Gastrocnemius medialis (tissue), 4 donors: Measurements from ENCODE around the gene ABLIM3. TPM values are rescaled to one million over a fixed set of nuclear protein-coding genes. Genes with fewer than 3 reads are reported as not detected.
A peak's percentile ranks its signal among the peaks of the same experiment; 100 is the strongest.

Source experiments
- ATAC-seq, 2 donors: fragments of 150-250 bp; one replicate each; pipeline ENCODE4 v1.9.1; 2016
- DNase-seq, 2 donors: peaks; one replicate each; pipeline ENCODE4 v3.0.0-alpha.2; 2019
- H3K27ac ChIP-seq, 4 donors: fragments of 200-600 bp; sonication (generic); 1 replicate in 1 of 4; 2 replicates in 3 of 4; pipeline ENCODE4 v1.5.1; 2016 to 2018; ENCODE audit warnings: mild to moderate bottlenecking in 2 of 4, moderate library complexity in 1 of 4
- H3K27me3 ChIP-seq, 3 donors: fragments of 200-600 bp; sonication (generic) in 2 of 3; 1 replicate in 1 of 3; 2 replicates in 2 of 3; pipeline versions ENCODE4 v1.5.1 to v1.6.0; 2016 to 2019; ENCODE audit warnings: mild to moderate bottlenecking in 1 of 3, moderate library complexity in 1 of 3
- H3K36me3 ChIP-seq, 2 donors: fragments of 200-600 bp; sonication (generic) in 1 of 2; one replicate each; pipeline ENCODE4 v1.5.1; 2017 to 2018
- H3K4me1 ChIP-seq, 2 donors: fragments of 200-600 bp; sonication (generic) in 1 of 2; one replicate each; pipeline ENCODE4 v1.5.1; 2016 to 2017; ENCODE audit warnings: mild to moderate bottlenecking in 2 of 2
- H3K4me3 ChIP-seq, 4 donors: fragments of 200-600 bp; sonication (generic) in 3 of 4; 1 replicate in 1 of 4; 2 replicates in 3 of 4; pipeline ENCODE4 v1.5.1; 2016 to 2019; ENCODE audit warnings: mild to moderate bottlenecking in 2 of 4
- H3K9me3 ChIP-seq, 3 donors: fragments of 200-600 bp; sonication (generic) in 2 of 3; 1 replicate in 1 of 3; 2 replicates in 2 of 3; pipeline ENCODE4 v1.5.1; 2016 to 2019
- POLR2A ChIP-seq, 2 donors: fragments of 450-650 bp; IDR thresholded peaks; one replicate each; pipeline ENCODE4 v1.6.1; 2017; ENCODE audit warnings: antibody characterized with exemption in 2 of 2, mild to moderate bottlenecking in 2 of 2, moderate library complexity in 2 of 2
- in situ Hi-C, 4 donors: fragments of 200-750 bp; cut with MboI; loops; one replicate each; pipeline versions ENCODE4 v1.15.0 to v1.8.0; 2017; ENCODE audit warnings: low sequenced_read_pairs in 4 of 4
- intact Hi-C: fragments of 100-400 bp; cut with DNase I; formaldehyde crosslinking; loops from one replicate; pipeline ENCODE4 v1.15.1; 2023; ENCODE audit warnings: low total_unique reads
- total RNA-seq, 4 donors: library from RNA; depleted of rRNA; stranded (reverse); fragments of >200 nt; gene quantifications; one replicate each; pipeline versions ENCODE4 v1.1.0 to v1.2.3, GENCODE V29; 2016
- TF ChIP-seq, protein P1 (sequence below), 5 experiments: fragments of 450-650 bp in 3 of 5; fragments of 200-600 bp in 2 of 5; sonication (generic) in 2 of 5; IDR thresholded peaks in 4 of 5; conservative IDR thresholded peaks in 1 of 5; 1 replicate in 4 of 5; 2 replicates in 1 of 5; pipeline ENCODE4 v1.5.1; 2016 to 2019; ENCODE audit warnings: antibody characterized with exemption in 5 of 5, mild to moderate bottlenecking in 3 of 5, moderate library complexity in 3 of 5

ABLIM3 gene
- total RNA-seq, 4 donors from 2014 or later = 37.5 to 155 (median 67.7) TPM

DNA sequence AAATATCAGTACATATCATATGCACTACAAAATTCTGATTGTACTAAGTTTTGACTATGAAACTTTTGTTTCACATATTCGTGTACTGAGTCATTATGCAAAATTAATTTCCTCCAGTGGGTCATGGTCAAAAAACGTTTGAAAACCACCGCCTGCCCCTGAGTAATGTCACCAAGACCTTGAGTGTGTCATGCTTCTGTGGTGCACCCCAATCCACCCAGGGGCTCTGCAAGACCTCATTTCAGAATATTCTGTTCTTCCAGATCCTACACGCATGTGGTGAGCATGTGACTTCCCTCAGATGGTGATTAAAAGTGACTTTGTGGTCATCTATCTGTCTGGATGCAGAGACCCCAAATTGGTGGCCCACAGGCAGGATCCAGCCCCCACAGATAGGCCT is 31.0 kb downstream of the ABLIM3 start:
- H3K4me3 ChIP-seq = no peak overlapping the region
- H3K9me3 ChIP-seq = no peaks in the 10 kb centered on the region
- no peaks in the 10 kb centered on the region for H3K27me3 ChIP-seq
- peak overlapping the region; percentile 52 to 90 (median 81) for H3K27ac ChIP-seq
- TF ChIP-seq, protein P1, sequence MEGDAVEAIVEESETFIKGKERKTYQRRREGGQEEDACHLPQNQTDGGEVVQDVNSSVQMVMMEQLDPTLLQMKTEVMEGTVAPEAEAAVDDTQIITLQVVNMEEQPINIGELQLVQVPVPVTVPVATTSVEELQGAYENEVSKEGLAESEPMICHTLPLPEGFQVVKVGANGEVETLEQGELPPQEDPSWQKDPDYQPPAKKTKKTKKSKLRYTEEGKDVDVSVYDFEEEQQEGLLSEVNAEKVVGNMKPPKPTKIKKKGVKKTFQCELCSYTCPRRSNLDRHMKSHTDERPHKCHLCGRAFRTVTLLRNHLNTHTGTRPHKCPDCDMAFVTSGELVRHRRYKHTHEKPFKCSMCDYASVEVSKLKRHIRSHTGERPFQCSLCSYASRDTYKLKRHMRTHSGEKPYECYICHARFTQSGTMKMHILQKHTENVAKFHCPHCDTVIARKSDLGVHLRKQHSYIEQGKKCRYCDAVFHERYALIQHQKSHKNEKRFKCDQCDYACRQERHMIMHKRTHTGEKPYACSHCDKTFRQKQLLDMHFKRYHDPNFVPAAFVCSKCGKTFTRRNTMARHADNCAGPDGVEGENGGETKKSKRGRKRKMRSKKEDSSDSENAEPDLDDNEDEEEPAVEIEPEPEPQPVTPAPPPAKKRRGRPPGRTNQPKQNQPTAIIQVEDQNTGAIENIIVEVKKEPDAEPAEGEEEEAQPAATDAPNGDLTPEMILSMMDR (IDR thresholded peaks at IDR 0.05 in 4 of 5, conservative IDR thresholded peaks at IDR 0.05 in 1 of 5) = no peak
- TF ChIP-seq POLR2A (IDR thresholded peaks at IDR 0.05) = no peak
- intact Hi-C loops = no loop called here
- in situ Hi-C loops = loop anchor here in 1 of 4 donors (25.0 kb wide), 1 partner anchor 415 kb away; the partner anchor contains the start of gene ARHGEF37
- peaks cover 43 to 53% of the 10 kb centered on the region in 2 donors for H3K4me1 ChIP-seq
- no peaks in the 10 kb centered on the region for H3K36me3 ChIP-seq
- no peak for DNase-seq
- no peak for ATAC-seq

DNA sequence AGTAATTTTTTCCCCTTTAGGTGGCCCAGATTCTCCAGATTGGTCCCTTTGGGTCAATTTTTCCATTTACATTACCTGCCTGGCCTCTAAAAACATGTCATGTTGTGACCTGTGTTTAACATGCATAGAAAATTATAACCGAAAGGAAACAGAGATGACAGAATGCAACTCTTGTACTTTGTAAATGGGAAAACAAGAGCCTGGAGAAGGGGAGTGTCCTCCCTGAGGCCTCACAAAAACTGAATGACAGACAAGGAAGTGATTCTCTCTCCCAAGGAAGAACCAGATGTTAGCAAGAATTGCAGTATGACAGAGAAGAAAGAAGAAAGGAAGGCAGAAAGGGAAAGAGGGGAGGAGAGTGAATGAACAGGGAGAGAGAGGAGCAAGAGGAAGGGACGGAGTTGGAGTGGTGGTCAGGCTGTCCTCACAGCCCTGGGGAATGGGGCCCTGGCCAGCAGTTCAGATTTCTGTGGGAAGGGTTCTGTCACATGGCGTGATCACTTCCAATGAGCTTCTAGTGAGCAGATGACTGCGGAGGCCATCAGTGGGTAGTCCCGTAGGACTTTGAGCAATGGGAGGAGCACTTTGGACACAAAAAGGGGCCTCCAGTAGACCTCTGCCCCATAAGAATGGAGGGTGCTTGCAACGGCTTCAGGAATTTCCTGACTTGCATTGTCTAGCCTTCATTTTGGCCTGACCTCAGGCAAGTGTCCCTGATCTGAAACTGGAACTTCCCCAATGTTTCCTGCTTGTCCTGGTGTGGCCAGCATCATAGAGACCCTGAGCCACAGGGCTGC is 31.6 kb downstream of the ABLIM3 start:
- DNase-seq (no peak), ATAC-seq (no peak)
- Histone ChIP-seq H3K36me3 (no peaks in the 10 kb centered on the region), H3K27me3 (no peaks in the 10 kb centered on the region), H3K27ac (peak overlapping the region; percentile 52 to 90 (median 81)), H3K4me1 (peaks cover 49 to 55% of the 10 kb centered on the region in 2 donors), H3K9me3 (no peaks in the 10 kb centered on the region), H3K4me3 (no peak overlapping the region)
- TF ChIP-seq, protein P1 (IDR thresholded peaks at IDR 0.05 in 4 of 5, conservative IDR thresholded peaks at IDR 0.05 in 1 of 5) = no peak
- no peak for TF ChIP-seq POLR2A (IDR thresholded peaks at IDR 0.05)
- in situ Hi-C loops = loop anchor here in 1 of 4 donors (25.0 kb wide), 1 partner anchor 414 kb away; the partner anchor contains the start of gene ARHGEF37
- intact Hi-C loops = no loop called here

DNA sequence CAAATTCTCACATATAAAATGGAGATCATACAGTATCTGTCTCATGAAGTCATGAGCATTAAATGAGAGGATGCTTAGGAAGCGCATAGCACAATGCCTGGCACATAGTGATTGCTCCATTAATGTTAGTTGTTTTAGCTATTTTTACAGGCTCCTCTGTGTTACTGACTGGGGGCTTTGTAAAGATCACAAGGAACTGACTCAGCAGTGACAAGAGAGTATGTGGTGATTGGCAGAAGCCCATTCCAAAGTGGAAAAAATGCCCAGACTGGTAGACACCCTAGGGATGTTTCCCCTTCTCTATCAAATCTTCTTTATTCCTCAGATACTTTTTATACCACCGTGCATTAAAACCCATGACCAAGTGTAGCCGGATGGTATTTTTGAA is 33.5 kb downstream of the ABLIM3 start:
- in situ Hi-C loops = loop anchor here in 1 of 4 donors (25.0 kb wide), 1 partner anchor 412 kb away; the partner anchor contains the start of gene ARHGEF37

DNA sequence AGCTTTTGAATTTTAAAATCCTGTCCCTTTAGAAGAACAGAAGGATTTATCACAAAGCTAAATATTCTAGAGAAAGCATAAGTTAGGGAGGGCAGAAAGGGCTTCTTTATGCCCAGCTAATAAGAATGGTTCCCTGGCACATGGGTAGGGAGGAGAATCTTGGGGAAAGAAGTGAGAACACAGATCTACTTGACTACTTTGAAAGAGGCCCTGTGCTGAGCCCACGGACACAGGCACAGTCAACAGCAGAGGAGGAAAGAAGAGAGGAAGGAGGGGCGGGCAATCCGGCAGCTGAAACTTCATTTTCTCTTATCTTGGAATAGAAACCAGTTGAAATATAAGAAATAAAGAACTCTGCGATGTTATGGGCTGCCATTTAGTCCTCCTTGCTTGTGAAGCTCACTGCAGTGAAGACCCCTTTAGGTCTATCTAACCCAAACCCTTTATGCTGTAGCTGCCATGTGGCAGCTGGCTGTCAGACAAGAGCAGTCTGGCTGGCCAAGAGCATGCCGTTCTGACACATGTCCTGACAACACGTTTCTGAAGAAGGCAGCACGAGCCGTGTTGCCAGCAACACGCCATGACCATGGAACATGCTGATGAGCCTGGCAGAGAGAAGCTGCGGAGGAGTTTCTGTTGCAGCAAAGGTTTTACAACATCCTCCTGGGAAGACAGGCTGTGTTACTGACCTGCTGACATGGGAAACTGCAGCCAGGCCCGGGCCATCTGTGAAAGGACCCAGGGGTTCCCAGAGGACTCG is 34.2 kb downstream of the ABLIM3 start:
- Histone ChIP-seq H3K4me1 (peaks cover 66 to 67% of the 10 kb centered on the region in 2 donors), H3K9me3 (no peaks in the 10 kb centered on the region), H3K27ac (peak overlapping the region; percentile 87 to 90 (median 90)), H3K27me3 (no peaks in the 10 kb centered on the region), H3K36me3 (no peaks in the 10 kb centered on the region), H3K4me3 (no peak overlapping the region)
- in situ Hi-C loops = no loop called here
- ATAC-seq (peak; percentile 81 to 86), DNase-seq (peak; percentile 84 to 94)
- TF ChIP-seq, protein P1 (IDR thresholded peaks at IDR 0.05 in 4 of 5, conservative IDR thresholded peaks at IDR 0.05 in 1 of 5) = no peak
- TF ChIP-seq POLR2A (IDR thresholded peaks at IDR 0.05) = peak in 1 of 2 donors; percentile 16
- intact Hi-C loops = loop anchor here (1.0 to 5.0 kb wide), 2 partner anchors 21 to 208 kb away; no protein-coding TSS in a partner anchor

More for the DNA sequence above, 33.5 kb downstream of the ABLIM3 start:
- DNase-seq (no peak), ATAC-seq (no peak)
- no peak for TF ChIP-seq POLR2A (IDR thresholded peaks at IDR 0.05)
- TF ChIP-seq, protein P1 (IDR thresholded peaks at IDR 0.05 in 4 of 5, conservative IDR thresholded peaks at IDR 0.05 in 1 of 5) = no peak
- intact Hi-C loops = loop anchor here (1.0 to 5.0 kb wide), 2 partner anchors 21 to 208 kb away; no protein-coding TSS in a partner anchor
- Histone ChIP-seq H3K4me1 (peaks cover 66 to 67% of the 10 kb centered on the region in 2 donors), H3K9me3 (no peaks in the 10 kb centered on the region), H3K27ac (peak overlapping the region; percentile 87 to 90 (median 90)), H3K4me3 (no peak overlapping the region), H3K36me3 (no peaks in the 10 kb centered on the region), H3K27me3 (no peaks in the 10 kb centered on the region)
